Colonic mucosa (tissue), 4 donors: ENCODE results near the gene CDC42BPB. TPM values are rescaled to one million over a fixed set of nuclear protein-coding genes. Genes with fewer than 3 reads are reported as not detected.

ENCODE experiments used
- DNase-seq: peaks from one replicate; pipeline ENCODE4 v3.0.0-alpha.2; 2020
- H3K27ac ChIP-seq: fragments of 200-600 bp; one replicate; pipeline ENCODE4 v1.8.0; 2021
- H3K27me3 ChIP-seq: fragments of 200-600 bp; one replicate; pipeline ENCODE4 v1.8.0; 2021
- H3K36me3 ChIP-seq: fragments of 200-600 bp; one replicate; pipeline ENCODE4 v1.8.0; 2021
- H3K4me1 ChIP-seq: fragments of 200-600 bp; one replicate; pipeline ENCODE4 v1.8.0; 2021; ENCODE audit warnings: mild to moderate bottlenecking
- H3K4me3 ChIP-seq: fragments of 200-600 bp; one replicate; pipeline ENCODE4 v1.8.0; 2021
- H3K9ac ChIP-seq, 2 donors: one replicate each; pipeline ENCODE4 v1.7.0; 2013; ENCODE audit warnings: control low read depth in 2 of 2, low read depth in 2 of 2, low read length in 2 of 2
- H3K9me3 ChIP-seq: fragments of 200-600 bp; one replicate; pipeline ENCODE4 v1.8.0; 2021
- CTCF ChIP-seq: fragments of 200-600 bp; IDR thresholded peaks from one replicate; pipeline ENCODE4 v1.8.0; 2022; ENCODE audit warnings: antibody characterized with exemption, mild to moderate bottlenecking
- intact Hi-C: fragments of 100-400 bp; cut with DNase I; formaldehyde crosslinking; loops from one replicate; pipeline ENCODE4 v1.14.1; 2022
- total RNA-seq, 2 donors: library from RNA; stranded (reverse); fragmentation: NEBNext Ultra II Directional in 1 of 2; extraction: Animal tissue kit (Norgen Biotek cat#: 25700) in 1 of 2; gene quantifications; one replicate each; pipeline ENCODE4 v1.2.1, GENCODE V29; 2021
- donor health status: healthy.
- donor health status: DM: no; HTN: no; CAD: no.
- donor health status: DM: no; HTN: no; CAD: no.

Gene CDC42BPB
- total RNA-seq, 2 donors from 2014 or later, result 67.9 to 83.8 TPM

GRCh38 chr14:102935756-102936155, 121.6 kb downstream of the CDC42BPB start:
- peaks cover 1% of the 10 kb centered on the region for H3K4me1 ChIP-seq
- intact Hi-C loops, result no loop called here
- no peak overlapping the region for H3K9ac ChIP-seq
- no peak for TF ChIP-seq CTCF
- DNase-seq, result no peak
- H3K36me3 ChIP-seq, result peaks cover 6% of the 10 kb centered on the region
- H3K9me3 ChIP-seq, result no peaks in the 10 kb centered on the region
- no peaks in the 10 kb centered on the region for H3K27me3 ChIP-seq
- H3K27ac ChIP-seq, result no peak overlapping the region
- no peak overlapping the region for H3K4me3 ChIP-seq

- no peaks in the 10 kb centered on the region for H3K9me3 ChIP-seq
- intact Hi-C loops, result no loop called here
- no peak overlapping the region for H3K4me3 ChIP-seq
- TF ChIP-seq CTCF, result no peak
- no peak for DNase-seq
- no peak overlapping the region for H3K27ac ChIP-seq
- no peak overlapping the region for H3K9ac ChIP-seq
- no peaks in the 10 kb centered on the region for H3K36me3 ChIP-seq
- H3K4me1 ChIP-seq, result peaks cover 13% of the 10 kb centered on the region
- peaks cover 16% of the 10 kb centered on the region for H3K27me3 ChIP-seq
Observed at GRCh38 chr14:102933618-102934231, 123.6 kb downstream of the CDC42BPB start.

- no peak for DNase-seq
- Histone ChIP-seq H3K9me3 (no peaks in the 10 kb centered on the region), H3K27me3 (peaks cover 16% of the 10 kb centered on the region), H3K4me1 (peaks cover 14% of the 10 kb centered on the region), H3K9ac (no peak overlapping the region), H3K4me3 (no peak overlapping the region), H3K27ac (no peak overlapping the region), H3K36me3 (no peaks in the 10 kb centered on the region)
- no peak for TF ChIP-seq CTCF
- intact Hi-C loops, result no loop called here
Observed at GRCh38 chr14:102932484-102933248, 124.7 kb downstream of the CDC42BPB start.

- Histone ChIP-seq H3K27ac (no peak overlapping the region), H3K36me3 (no peaks in the 10 kb centered on the region), H3K4me1 (peaks cover 14% of the 10 kb centered on the region), H3K4me3 (no peak overlapping the region), H3K9ac (no peak overlapping the region), H3K9me3 (no peaks in the 10 kb centered on the region), H3K27me3 (peaks cover 16% of the 10 kb centered on the region)
- intact Hi-C loops, result no loop called here
- no peak for DNase-seq
- TF ChIP-seq CTCF, result no peak
Observed at GRCh38 chr14:102931580-102932285, 125.6 kb downstream of the CDC42BPB start.

GRCh38 chr14:102930753-102931579, 126.4 kb downstream of the CDC42BPB start:
- Histone ChIP-seq H3K9me3 (no peaks in the 10 kb centered on the region), H3K9ac (peak overlapping the region; percentile 12 to 66), H3K4me1 (peaks cover 14% of the 10 kb centered on the region), H3K4me3 (peak overlapping the region; percentile 60), H3K27me3 (peaks cover 16% of the 10 kb centered on the region), H3K27ac (peak overlapping the region; percentile 95), H3K36me3 (no peaks in the 10 kb centered on the region)
- no peak for TF ChIP-seq CTCF
- intact Hi-C loops, result no loop called here
- peak; percentile 59 for DNase-seq
